Neural progenitor cell (in vitro differentiated cells): ENCODE results near the gene SEMA3G.

Source experiments
- CTCF ChIP-seq: fragments of 200-600 bp; sonication (generic); IDR thresholded peaks from 2 replicates; pipeline ENCODE4 v1.5.1; 2017; ENCODE audit warnings: antibody characterized with exemption, mild to moderate bottlenecking
- EZH2 ChIP-seq: fragments of 200-600 bp; sonication (generic); IDR thresholded peaks from 2 replicates; pipeline ENCODE4 v1.6.1; 2017; ENCODE audit warnings: antibody characterized with exemption, mild to moderate bottlenecking, moderate library complexity
- EZH2phosphoT487 ChIP-seq: fragments of 200-600 bp; sonication (generic); IDR thresholded peaks from 2 replicates; pipeline ENCODE4 v1.6.1; 2017; ENCODE audit warnings: antibody characterized with exemption

GRCh38 chr3:52484680-52485461, 40.0 kb upstream of the SEMA3G start:
- no peak for TF ChIP-seq CTCF
- no peak for TF ChIP-seq EZH2
- TF ChIP-seq EZH2phosphoT487, result no peak
